ENCODE results near the gene GRAMD1A.

DNA sequence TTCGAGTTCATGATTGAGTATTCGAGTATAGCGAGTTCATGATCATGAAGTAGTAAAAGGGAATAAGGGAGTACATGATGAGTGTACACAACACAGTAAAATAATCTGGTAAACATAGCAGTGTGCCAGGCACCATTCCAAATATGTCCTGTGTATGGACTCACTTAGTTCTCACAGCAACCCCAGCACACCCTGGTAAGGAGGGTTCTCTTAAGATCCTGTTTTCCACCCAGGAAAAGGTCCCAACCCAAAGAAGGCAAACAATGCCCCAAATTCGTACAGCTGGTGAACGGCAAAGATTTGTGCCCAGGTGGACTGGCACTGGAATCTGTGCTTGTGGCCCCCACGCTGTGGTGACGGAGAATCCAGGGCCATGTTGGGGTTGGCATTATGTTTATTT, 62.8 kb downstream of the GRAMD1A start:
- TF ChIP-seq POLR2A (IDR thresholded peaks at IDR 0.05; ENCODE audit: control extremely low read depth in 1 of 2, low read depth in 2 of 2, low read length in 2 of 2) (no peak), EP300 (IDR thresholded peaks at IDR 0.05; ENCODE audit: borderline replicate concordance in 1 of 2, low read depth in 2 of 2, low read length in 2 of 2) (no peak), TAF1 (IDR thresholded peaks at IDR 0.05; ENCODE audit: low read depth, low read length) (no peak), TEAD4 (IDR thresholded peaks at IDR 0.05; ENCODE audit: low read depth, low read length) (no peak), GTF2F1 (IDR thresholded peaks at IDR 0.05; ENCODE audit: borderline replicate concordance, low read depth, low read length) (no peak), EGR1 (IDR thresholded peaks at IDR 0.05; ENCODE audit: borderline replicate concordance, low read depth, low read length) (no peak), GABPA (IDR thresholded peaks at IDR 0.05; ENCODE audit: borderline replicate concordance, insufficient read depth, low read length) (no peak), POLR2AphosphoS5 (IDR thresholded peaks at IDR 0.05; ENCODE audit: low read depth, low read length) (no peak), MAFK (IDR thresholded peaks at IDR 0.05; ENCODE audit: low read depth, low read length) (no peak), JUN (IDR thresholded peaks at IDR 0.05; ENCODE audit: low read depth, low read length) (no peak), EZH2 (IDR thresholded peaks at IDR 0.05; ENCODE audit: low read depth, low read length, severe bottlenecking) (no peak), JUND (IDR thresholded peaks at IDR 0.05; ENCODE audit: low read length) (no peak)
- TF ChIP-seq, protein P1, sequence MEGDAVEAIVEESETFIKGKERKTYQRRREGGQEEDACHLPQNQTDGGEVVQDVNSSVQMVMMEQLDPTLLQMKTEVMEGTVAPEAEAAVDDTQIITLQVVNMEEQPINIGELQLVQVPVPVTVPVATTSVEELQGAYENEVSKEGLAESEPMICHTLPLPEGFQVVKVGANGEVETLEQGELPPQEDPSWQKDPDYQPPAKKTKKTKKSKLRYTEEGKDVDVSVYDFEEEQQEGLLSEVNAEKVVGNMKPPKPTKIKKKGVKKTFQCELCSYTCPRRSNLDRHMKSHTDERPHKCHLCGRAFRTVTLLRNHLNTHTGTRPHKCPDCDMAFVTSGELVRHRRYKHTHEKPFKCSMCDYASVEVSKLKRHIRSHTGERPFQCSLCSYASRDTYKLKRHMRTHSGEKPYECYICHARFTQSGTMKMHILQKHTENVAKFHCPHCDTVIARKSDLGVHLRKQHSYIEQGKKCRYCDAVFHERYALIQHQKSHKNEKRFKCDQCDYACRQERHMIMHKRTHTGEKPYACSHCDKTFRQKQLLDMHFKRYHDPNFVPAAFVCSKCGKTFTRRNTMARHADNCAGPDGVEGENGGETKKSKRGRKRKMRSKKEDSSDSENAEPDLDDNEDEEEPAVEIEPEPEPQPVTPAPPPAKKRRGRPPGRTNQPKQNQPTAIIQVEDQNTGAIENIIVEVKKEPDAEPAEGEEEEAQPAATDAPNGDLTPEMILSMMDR (IDR thresholded peaks at IDR 0.05; ENCODE audit: control extremely low read depth in 1 of 3, insufficient read depth in 1 of 3, low read depth in 1 of 3, low read length in 3 of 3), result no peak

Data from H1 (cell line).